HepG2 (cell line): Measurements from ENCODE around the gene MED25. TPM values are rescaled to one million over a fixed set of nuclear protein-coding genes. Genes with fewer than 3 reads are reported as not detected.

Experiments
- ATF1 ChIP-seq: IDR thresholded peaks from 2 replicates; pipeline ENCODE4 v1.6.1; 2016; ENCODE audit warnings: mild to moderate bottlenecking, control low read depth
- CENPT ChIP-seq: sonication (generic); formaldehyde crosslinking; IDR thresholded peaks from 2 replicates; pipeline ENCODE4 v1.8.0; 2022; ENCODE audit warnings: low read depth, mild to moderate bottlenecking, moderate library complexity, missing genetic modification reagents
- CREM ChIP-seq, 2 experiments: sonication (generic) in 1 of 2; formaldehyde crosslinking in 1 of 2; IDR thresholded peaks; 2 replicates each; pipeline versions ENCODE4 v1.4.0 to v1.6.1; 2016 to 2020; ENCODE audit warnings: antibody characterized with exemption in 1 of 2, mild to moderate bottlenecking in 1 of 2, missing genetic modification reagents in 1 of 2
- ETV6 ChIP-seq: sonication (generic); formaldehyde crosslinking; conservative IDR thresholded peaks from 2 replicates; pipeline ENCODE4 v1.4.0; 2020; ENCODE audit warnings: missing genetic modification reagents
- GABPA ChIP-seq, 2 experiments: IDR thresholded peaks; 2 replicates each; pipeline ENCODE4 v1.6.1; 2011 to 2016; ENCODE audit warnings: low read depth in 2 of 2, low read length in 1 of 2, missing biosample characterization in 1 of 2, missing genetic modification characterization in 1 of 2
- HNRNPL ChIP-seq: fragments of 200-400 bp; formaldehyde crosslinking; IDR thresholded peaks from 2 replicates; pipeline ENCODE4 v1.6.1; 2017; ENCODE audit warnings: mild to moderate bottlenecking, low read depth, low read length
- POLR2AphosphoS2 ChIP-seq: IDR thresholded peaks from 2 replicates; pipeline ENCODE4 v1.6.1; 2011; ENCODE audit warnings: low read depth, low read length, improper control_type of control experiment
- SAP130 ChIP-seq: IDR thresholded peaks from 2 replicates; pipeline ENCODE4 v1.6.1; 2016; ENCODE audit warnings: low read depth
- TMF1 ChIP-seq: sonication (generic); formaldehyde crosslinking; IDR thresholded peaks from 2 replicates; pipeline ENCODE4 v1.8.1; 2022; ENCODE audit warnings: low read depth, missing genetic modification reagents
- XRCC5 ChIP-seq: fragments of 200-400 bp; formaldehyde crosslinking; optimal IDR thresholded peaks from 2 replicates; pipeline ENCODE3; 2017; ENCODE audit warnings: mild to moderate bottlenecking, low read length
- ZFP36L1 ChIP-seq: sonication (generic); formaldehyde crosslinking; IDR thresholded peaks from 2 replicates; pipeline ENCODE4 v1.8.0; 2022; ENCODE audit warnings: mild to moderate bottlenecking, missing genetic modification reagents, moderate library complexity
- ZFYVE20 ChIP-seq: sonication (generic); formaldehyde crosslinking; IDR thresholded peaks from 2 replicates; pipeline ENCODE4 v1.8.0; 2023; ENCODE audit warnings: low read depth, mild to moderate bottlenecking, moderate library complexity, missing genetic modification reagents, borderline replicate concordance
- ZNF17 ChIP-seq: sonication (generic); formaldehyde crosslinking; IDR thresholded peaks from 2 replicates; pipeline ENCODE4 v1.5.0; 2020; ENCODE audit warnings: mild to moderate bottlenecking, missing genetic modification reagents
- ZNF207 ChIP-seq: fragments of 450-650 bp; IDR thresholded peaks from 2 replicates; pipeline ENCODE4 v1.6.1; 2016; ENCODE audit warnings: antibody characterized with exemption, borderline replicate concordance
- ZNF572 ChIP-seq: sonication (generic); formaldehyde crosslinking; IDR thresholded peaks from 2 replicates; pipeline ENCODE4 v1.5.1; 2020; ENCODE audit warnings: mild to moderate bottlenecking, missing genetic modification reagents
- ZNF598 ChIP-seq: sonication (generic); formaldehyde crosslinking; IDR thresholded peaks from 2 replicates; pipeline ENCODE4 v1.5.1; 2020; ENCODE audit warnings: mild to moderate bottlenecking, missing genetic modification reagents, borderline replicate concordance
- ZNF616 ChIP-seq: sonication (generic); formaldehyde crosslinking; IDR thresholded peaks from 2 replicates; pipeline ENCODE4 v1.5.0; 2020; ENCODE audit warnings: low read depth, mild to moderate bottlenecking, missing genetic modification reagents
- ZNF660 ChIP-seq: sonication (generic); formaldehyde crosslinking; IDR thresholded peaks from 2 replicates; pipeline ENCODE4 v1.5.1; 2020; ENCODE audit warnings: mild to moderate bottlenecking, low read depth, missing genetic modification reagents, borderline replicate concordance
- polyA plus RNA-seq, 8 experiments: library from polyadenylated mRNA; depleted of rRNA in 3 of 8; stranded (reverse) in 7 of 8; unstranded in 1 of 8; fragments of >200 nt; fragmentation: Illumina TruSeq in 4 of 8; extraction: Trizol in 4 of 8; gene quantifications; 2 replicates each; pipeline versions ENCODE4 v1.2.1 to v1.2.3, GENCODE V29; 2011 to 2016; ENCODE audit warnings: low read depth in 4 of 8, missing spikeins in 1 of 8, mixed read lengths in 1 of 8; ENCODE audit not compliant: insufficient read depth in 1 of 8
- total RNA-seq, 5 experiments: library from RNA; depleted of rRNA; stranded (reverse); fragments of >200 nt; fragmentation: Illumina TruSeq; extraction: Trizol; gene quantifications; 2 replicates each; pipeline ENCODE4 v1.2.3, GENCODE V29; 2016; ENCODE audit warnings: low read depth in 1 of 5
- TF ChIP-seq, protein P1 (sequence below): sonication (generic); formaldehyde crosslinking; IDR thresholded peaks from 2 replicates; pipeline ENCODE4 v1.5.1; 2020; ENCODE audit warnings: mild to moderate bottlenecking, missing genetic modification reagents, borderline replicate concordance
- TF ChIP-seq, protein P2 (sequence below): sonication (generic); formaldehyde crosslinking; IDR thresholded peaks from 2 replicates; pipeline ENCODE4 v1.5.1; 2020; ENCODE audit warnings: mild to moderate bottlenecking, moderate library complexity, missing genetic modification reagents
- TF ChIP-seq, protein P3 (sequence below): sonication (generic); formaldehyde crosslinking; IDR thresholded peaks from 2 replicates; pipeline ENCODE4 v1.8.1; 2023; ENCODE audit warnings: mild to moderate bottlenecking, inconsistent platforms, moderate library complexity, missing genetic modification reagents, borderline replicate concordance

MED25 gene
- total and polyA plus RNA-seq, 2 of the 13 experiments (the other 11 are each of a cell fraction or from before 2014, with no cell fraction given) = 11.1 to 15.1 TPM

DNA sequence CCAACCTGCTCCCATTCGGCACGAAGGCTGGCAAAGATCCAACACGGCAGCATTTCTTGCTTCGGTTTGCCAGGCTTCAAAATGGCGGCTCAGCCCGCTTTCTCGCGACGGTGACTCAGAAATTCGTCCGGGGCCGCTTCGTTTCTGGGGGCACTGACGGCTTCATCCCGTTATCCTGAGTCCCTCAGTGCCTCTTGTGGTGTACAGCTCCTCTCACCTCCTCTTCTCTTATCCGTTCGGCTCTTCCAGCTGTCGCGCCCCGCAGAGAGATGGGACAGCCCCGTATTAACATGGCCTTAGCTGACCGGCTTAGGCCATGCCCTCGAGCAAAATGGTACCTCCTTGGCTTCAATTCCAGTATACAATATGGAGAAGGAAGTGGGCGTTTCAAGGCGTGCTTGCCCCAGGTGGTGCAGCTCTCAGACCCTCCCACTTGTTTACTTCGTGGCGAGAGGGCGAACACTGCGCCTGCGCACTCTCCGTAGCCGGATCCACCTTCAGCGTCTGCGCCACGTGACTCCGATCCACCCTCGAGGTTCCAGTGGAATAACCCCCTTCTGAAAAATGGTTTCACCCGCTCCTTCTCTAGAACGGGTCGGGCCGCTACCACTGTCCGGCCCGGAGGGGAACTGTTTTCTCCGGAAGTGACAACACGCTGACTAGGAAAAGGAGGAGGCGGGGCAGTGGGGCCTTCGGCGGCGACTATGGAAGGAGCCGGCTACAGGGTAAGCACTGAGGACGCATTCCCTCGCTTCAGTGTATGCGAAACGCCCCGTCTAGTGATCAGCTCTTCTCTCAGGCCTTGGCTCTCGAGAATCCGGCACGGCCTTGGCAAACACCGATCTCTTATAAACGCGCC lies 59.2 kb downstream of the MED25 start, which contains the start of the genes AKT1S1 and TBC1D17 (continued):
- peak; percentile 61; the same call in 1 of the 2 replicates for TF ChIP-seq TMF1 (CRISPR knock-in tag)
- TF ChIP-seq, protein P1, sequence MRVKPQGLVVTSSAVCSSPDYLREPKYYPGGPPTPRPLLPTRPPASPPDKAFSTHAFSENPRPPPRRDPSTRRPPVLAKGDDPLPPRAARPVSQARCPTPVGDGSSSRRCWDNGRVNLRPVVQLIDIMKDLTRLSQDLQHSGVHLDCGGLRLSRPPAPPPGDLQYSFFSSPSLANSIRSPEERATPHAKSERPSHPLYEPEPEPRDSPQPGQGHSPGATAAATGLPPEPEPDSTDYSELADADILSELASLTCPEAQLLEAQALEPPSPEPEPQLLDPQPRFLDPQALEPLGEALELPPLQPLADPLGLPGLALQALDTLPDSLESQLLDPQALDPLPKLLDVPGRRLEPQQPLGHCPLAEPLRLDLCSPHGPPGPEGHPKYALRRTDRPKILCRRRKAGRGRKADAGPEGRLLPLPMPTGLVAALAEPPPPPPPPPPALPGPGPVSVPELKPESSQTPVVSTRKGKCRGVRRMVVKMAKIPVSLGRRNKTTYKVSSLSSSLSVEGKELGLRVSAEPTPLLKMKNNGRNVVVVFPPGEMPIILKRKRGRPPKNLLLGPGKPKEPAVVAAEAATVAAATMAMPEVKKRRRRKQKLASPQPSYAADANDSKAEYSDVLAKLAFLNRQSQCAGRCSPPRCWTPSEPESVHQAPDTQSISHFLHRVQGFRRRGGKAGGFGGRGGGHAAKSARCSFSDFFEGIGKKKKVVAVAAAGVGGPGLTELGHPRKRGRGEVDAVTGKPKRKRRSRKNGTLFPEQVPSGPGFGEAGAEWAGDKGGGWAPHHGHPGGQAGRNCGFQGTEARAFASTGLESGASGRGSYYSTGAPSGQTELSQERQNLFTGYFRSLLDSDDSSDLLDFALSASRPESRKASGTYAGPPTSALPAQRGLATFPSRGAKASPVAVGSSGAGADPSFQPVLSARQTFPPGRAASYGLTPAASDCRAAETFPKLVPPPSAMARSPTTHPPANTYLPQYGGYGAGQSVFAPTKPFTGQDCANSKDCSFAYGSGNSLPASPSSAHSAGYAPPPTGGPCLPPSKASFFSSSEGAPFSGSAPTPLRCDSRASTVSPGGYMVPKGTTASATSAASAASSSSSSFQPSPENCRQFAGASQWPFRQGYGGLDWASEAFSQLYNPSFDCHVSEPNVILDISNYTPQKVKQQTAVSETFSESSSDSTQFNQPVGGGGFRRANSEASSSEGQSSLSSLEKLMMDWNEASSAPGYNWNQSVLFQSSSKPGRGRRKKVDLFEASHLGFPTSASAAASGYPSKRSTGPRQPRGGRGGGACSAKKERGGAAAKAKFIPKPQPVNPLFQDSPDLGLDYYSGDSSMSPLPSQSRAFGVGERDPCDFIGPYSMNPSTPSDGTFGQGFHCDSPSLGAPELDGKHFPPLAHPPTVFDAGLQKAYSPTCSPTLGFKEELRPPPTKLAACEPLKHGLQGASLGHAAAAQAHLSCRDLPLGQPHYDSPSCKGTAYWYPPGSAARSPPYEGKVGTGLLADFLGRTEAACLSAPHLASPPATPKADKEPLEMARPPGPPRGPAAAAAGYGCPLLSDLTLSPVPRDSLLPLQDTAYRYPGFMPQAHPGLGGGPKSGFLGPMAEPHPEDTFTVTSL (CRISPR knock-in tag) = no peak
- no peak for TF ChIP-seq ZNF660 (CRISPR knock-in tag)
- TF ChIP-seq ZNF572 = no peak
- TF ChIP-seq ETV6 (CRISPR knock-in tag) = peak; percentile 5; the same call in 1 of the 2 replicates
- TF ChIP-seq ZFYVE20 (CRISPR knock-in tag) = no peak
- TF ChIP-seq POLR2AphosphoS2 = no peak
- peak; percentile 95 for TF ChIP-seq CREM (IDR thresholded peaks at IDR 0.05)
- peak; percentile 66; the same call in 1 of the 2 replicates for TF ChIP-seq CREM (CRISPR knock-in tag; IDR thresholded peaks at IDR 0.05)
- TF ChIP-seq, protein P2, sequence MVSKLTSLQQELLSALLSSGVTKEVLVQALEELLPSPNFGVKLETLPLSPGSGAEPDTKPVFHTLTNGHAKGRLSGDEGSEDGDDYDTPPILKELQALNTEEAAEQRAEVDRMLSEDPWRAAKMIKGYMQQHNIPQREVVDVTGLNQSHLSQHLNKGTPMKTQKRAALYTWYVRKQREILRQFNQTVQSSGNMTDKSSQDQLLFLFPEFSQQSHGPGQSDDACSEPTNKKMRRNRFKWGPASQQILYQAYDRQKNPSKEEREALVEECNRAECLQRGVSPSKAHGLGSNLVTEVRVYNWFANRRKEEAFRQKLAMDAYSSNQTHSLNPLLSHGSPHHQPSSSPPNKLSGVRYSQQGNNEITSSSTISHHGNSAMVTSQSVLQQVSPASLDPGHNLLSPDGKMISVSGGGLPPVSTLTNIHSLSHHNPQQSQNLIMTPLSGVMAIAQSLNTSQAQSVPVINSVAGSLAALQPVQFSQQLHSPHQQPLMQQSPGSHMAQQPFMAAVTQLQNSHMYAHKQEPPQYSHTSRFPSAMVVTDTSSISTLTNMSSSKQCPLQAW = peak; percentile 55
- TF ChIP-seq CENPT (CRISPR knock-in tag) = no peak
- TF ChIP-seq SAP130 (CRISPR knock-in tag) = peak; percentile 81
- no peak for TF ChIP-seq ZNF616 (CRISPR knock-in tag)
- TF ChIP-seq GABPA (IDR thresholded peaks at IDR 0.05; ENCODE audit: low read depth, low read length) = peak; percentile 64
- TF ChIP-seq GABPA (CRISPR knock-in tag; IDR thresholded peaks at IDR 0.05; ENCODE audit: low read depth) = peak; percentile 96
- no peak for TF ChIP-seq ZNF17 (CRISPR knock-in tag)
- no peak for TF ChIP-seq ZFP36L1
- TF ChIP-seq, protein P3, sequence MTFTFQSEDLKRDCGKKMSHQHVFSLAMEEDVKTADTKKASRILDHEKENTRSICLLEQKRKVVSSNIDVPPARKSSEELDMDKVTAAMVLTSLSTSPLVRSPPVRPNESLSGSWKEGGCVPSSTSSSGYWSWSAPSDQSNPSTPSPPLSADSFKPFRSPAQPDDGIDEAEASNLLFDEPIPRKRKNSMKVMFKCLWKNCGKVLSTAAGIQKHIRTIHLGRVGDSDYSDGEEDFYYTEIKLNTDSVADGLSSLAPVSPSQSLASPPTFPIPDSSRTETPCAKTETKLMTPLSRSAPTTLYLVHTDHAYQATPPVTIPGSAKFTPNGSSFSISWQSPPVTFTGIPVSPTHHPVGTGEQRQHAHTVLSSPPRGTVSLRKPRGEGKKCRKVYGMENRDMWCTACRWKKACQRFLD (CRISPR knock-in tag) = no peak
- no peak for TF ChIP-seq XRCC5
- TF ChIP-seq ATF1 (CRISPR knock-in tag) = peak; percentile 87
- TF ChIP-seq ZNF598 (CRISPR knock-in tag) = no peak; the same call in 1 of the 2 replicates
- TF ChIP-seq ZNF207 = no peak
- TF ChIP-seq HNRNPL = no peak
